ENCODE results near the gene GPHA2.
"Not testable (repeated sequence)": the region's sequence is repeated elsewhere in the genome, so short reads cannot be mapped to it uniquely, and the experiment has no call there.

Gene GPHA2

GRCh38 chr11:64935359-64936081, at the start of gene GPHA2:
TSS of gene GPHA2 (minus strand) at chr11:64935893. CDS start at chr11:64935460, 433 bp downstream.
- TF ChIP-seq CTCF (IDR thresholded peaks at IDR 0.05; ENCODE audit: insufficient read depth, missing control alignments), result no peak
- no peak for DNase-seq (ENCODE audit: insufficient read length, low spot score)
- FAIRE-seq, result no peak

DNA sequence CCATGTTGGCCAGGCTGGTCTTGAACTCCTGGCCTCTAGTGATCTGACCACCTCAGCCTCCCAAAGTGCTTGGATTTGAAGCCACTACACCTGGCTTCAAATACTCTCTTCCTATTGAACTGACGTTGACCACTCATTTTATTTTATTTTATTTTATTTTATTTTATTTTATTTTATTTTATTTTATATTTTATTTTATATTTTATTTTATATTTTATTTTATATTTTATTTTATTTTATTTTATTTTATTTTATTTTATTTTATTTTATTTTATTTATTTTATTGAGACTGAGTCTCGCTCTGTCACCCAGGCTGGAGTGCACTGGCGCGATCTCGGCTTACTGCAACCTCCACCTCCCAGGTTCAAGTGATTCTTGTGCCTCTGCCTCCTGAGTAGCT, 47.6 kb upstream of the GPHA2 start:
- not testable (repeated sequence) for DNase-seq (ENCODE audit: insufficient read length, low spot score); FAIRE-seq

GRCh38 chr11:64976651-64977050, 41.0 kb upstream of the GPHA2 start:
- DNase-seq (ENCODE audit: insufficient read length, low spot score), result no peak
- FAIRE-seq, result no peak
- no peak for TF ChIP-seq CTCF (IDR thresholded peaks at IDR 0.05; ENCODE audit: insufficient read depth, missing control alignments)

DNA sequence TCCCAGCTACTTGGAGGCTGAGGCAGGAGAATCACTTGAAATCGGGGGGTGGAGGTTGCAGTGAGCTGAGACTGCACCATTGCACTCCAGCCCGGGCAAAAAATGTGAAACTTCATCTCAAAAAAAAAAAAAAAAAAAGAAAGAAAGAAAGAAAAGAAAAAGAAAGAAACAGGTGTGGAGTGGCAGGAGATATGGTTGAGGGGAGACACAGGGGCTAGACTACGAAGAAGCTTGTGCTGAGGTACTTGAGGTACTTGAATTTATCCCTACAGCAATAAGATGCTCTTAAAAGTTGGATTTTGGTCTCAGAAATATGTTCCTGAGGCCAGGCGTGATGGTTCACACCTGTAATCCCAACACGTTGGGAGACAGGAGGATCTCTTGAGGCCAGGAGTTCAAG, 38.4 kb upstream of the GPHA2 start:
- no peak for TF ChIP-seq CTCF (IDR thresholded peaks at IDR 0.05; ENCODE audit: insufficient read depth, missing control alignments)
- no peak for FAIRE-seq

GRCh38 chr11:64971421-64972233, 35.9 kb upstream of the GPHA2 start, which contains the start of gene MAJIN:
TSS of gene MAJIN (minus strand) at chr11:64972108. CDS start at chr11:64959405, 12,703 bp downstream.
- DNase-seq (ENCODE audit: insufficient read length, low spot score) (no peak), FAIRE-seq (no peak)

More for the DNA sequence above, 38.4 kb upstream of the GPHA2 start:
- no peak for DNase-seq (ENCODE audit: insufficient read length, low spot score)

DNA sequence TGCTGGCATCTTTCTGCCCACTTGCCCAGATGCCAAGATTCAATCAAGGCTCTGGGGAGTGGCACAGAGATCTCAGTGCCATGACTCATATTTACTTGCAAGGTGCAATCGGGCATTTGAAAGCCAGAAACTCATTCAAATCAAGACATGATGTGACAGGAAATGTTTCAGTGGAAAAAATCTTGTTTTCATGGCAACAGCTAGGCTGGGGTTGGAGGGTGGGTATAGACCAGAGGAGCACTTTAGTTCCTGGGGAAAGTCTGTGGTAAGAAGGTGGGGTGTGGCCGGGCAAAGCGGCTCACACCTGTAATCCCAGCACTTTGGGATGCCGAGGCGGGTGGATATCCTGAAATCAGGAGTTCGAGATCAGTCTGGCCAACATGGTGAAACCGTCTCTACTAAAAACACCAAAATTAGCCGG, 35.0 kb upstream of the GPHA2 start:
- no peak for FAIRE-seq
- no peak for DNase-seq (ENCODE audit: insufficient read length, low spot score)
- TF ChIP-seq CTCF (IDR thresholded peaks at IDR 0.05; ENCODE audit: insufficient read depth, missing control alignments), result no peak

More at GRCh38 chr11:64971421-64972233, 35.9 kb upstream of the GPHA2 start, which contains the start of gene MAJIN:
- TF ChIP-seq CTCF (IDR thresholded peaks at IDR 0.05; ENCODE audit: insufficient read depth, missing control alignments), result no peak

DNA sequence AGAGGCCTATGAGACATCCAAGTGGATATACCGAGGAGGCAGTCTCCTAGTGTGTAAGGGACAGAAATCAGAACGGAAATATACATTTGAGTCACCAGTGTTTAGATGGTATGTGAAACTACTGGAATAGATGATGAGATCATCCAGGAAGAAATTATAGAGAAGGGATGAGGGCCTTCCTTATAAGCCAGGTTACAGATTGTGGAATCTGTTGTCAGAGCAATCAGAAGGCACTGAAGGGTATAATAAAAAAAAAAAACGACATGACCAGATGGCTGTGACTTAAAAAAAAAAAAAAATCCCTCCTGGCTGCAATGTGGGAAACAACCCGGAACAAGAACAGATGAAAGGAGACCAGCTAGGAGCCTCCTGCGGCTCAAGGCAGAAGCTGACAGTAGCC, 33.5 kb upstream of the GPHA2 start:
- DNase-seq (ENCODE audit: insufficient read length, low spot score) (no peak), FAIRE-seq (no peak)
- no peak for TF ChIP-seq CTCF (IDR thresholded peaks at IDR 0.05; ENCODE audit: insufficient read depth, missing control alignments)

Measured in D721Med (cell line).